Thyroid gland (tissue), 4 donors: ENCODE data around the gene ST6GALNAC3. TPM values are rescaled to one million over a fixed set of nuclear protein-coding genes. Genes with fewer than 3 reads are reported as not detected.

Source experiments
- DNase-seq, 2 donors: peaks; one replicate each; pipeline ENCODE4 v3.0.0-alpha.2; 2019
- H3K27ac ChIP-seq, 3 donors: fragments of 200-600 bp; sonication (generic); 1 replicate in 2 of 3; 2 replicates in 1 of 3; pipeline ENCODE4 v1.5.1; 2016 to 2019; ENCODE audit warnings: mild to moderate bottlenecking in 1 of 3, moderate library complexity in 1 of 3
- H3K27me3 ChIP-seq: fragments of 200-600 bp; sonication (generic); one replicate; pipeline ENCODE4 v1.5.1; 2019
- H3K36me3 ChIP-seq, 2 donors: fragments of 200-600 bp; sonication (generic); one replicate each; pipeline ENCODE4 v1.5.1; 2016 to 2019
- H3K4me1 ChIP-seq, 2 donors: fragments of 200-600 bp; sonication (generic); one replicate each; pipeline ENCODE4 v1.5.1; 2017 to 2019
- H3K4me3 ChIP-seq, 3 donors: fragments of 200-600 bp; sonication (generic); replicated peaks in 1 of 3; 1 replicate in 2 of 3; 2 replicates in 1 of 3; pipeline ENCODE4 v1.5.1; 2016; ENCODE audit warnings: mild to moderate bottlenecking in 1 of 3
- H3K9me3 ChIP-seq: fragments of 200-600 bp; sonication (generic); one replicate; pipeline ENCODE4 v1.5.1; 2017
- CTCF ChIP-seq, 6 experiments: fragments of 200-600 bp in 3 of 6; fragments of 450-650 bp in 3 of 6; sonication (generic) in 3 of 6; IDR thresholded peaks; one replicate each; pipeline ENCODE4 v1.5.1; 2016 to 2019; ENCODE audit warnings: antibody characterized with exemption in 6 of 6, mild to moderate bottlenecking in 2 of 6, inconsistent platforms in 1 of 6, moderate library complexity in 1 of 6
- POLR2A ChIP-seq, 2 donors: fragments of 450-650 bp; IDR thresholded peaks; one replicate each; pipeline ENCODE4 v1.6.1; 2017; ENCODE audit warnings: antibody characterized with exemption in 2 of 2, mild to moderate bottlenecking in 2 of 2, moderate library complexity in 1 of 2
- WGBS, 2 donors: methylation state at CpG; one replicate each; pipeline ENCODE4 v1.1.5; 2017; 5-methylcytosine and 5-hydroxymethylcytosine counted together
- intact Hi-C: fragments of 100-400 bp; cut with DNase I; formaldehyde crosslinking; loops from one replicate; pipeline ENCODE4 v1.15.1; 2023
- total RNA-seq, 4 donors: library from RNA; depleted of rRNA; stranded (reverse); fragments of >200 nt; gene quantifications; one replicate each; pipeline ENCODE4 v1.2.3, GENCODE V29; 2016

ST6GALNAC3 gene
- 10 to 100 TPM; 17.4 to 35.6 (median 31.6) TPM for total RNA-seq

GRCh38 chr1:76074321-76075187 is at the start of gene ST6GALNAC3:
TSS of gene ST6GALNAC3 (plus strand) at chr1:76074746.
- H3K36me3 ChIP-seq, result no peaks in the 10 kb centered on the region
- TF ChIP-seq CTCF (IDR thresholded peaks at IDR 0.05) (peak in 1 of 6 experiments; percentile 7), POLR2A (IDR thresholded peaks at IDR 0.05) (peak in 1 of 2 donors; percentile 78)
- peak within 1 kb of the TSS; percentile 62 to 75 (median 69) for H3K4me3 ChIP-seq
- H3K4me1 ChIP-seq, result peaks cover 0 to 7% of the 10 kb centered on the region in 2 donors
- intact Hi-C loops, result no loop called here
- WGBS, 2 donors, result 0 to 1% methylated on average over 25 to 28 of the region's 59 CpGs
- no peaks in the 10 kb centered on the region for H3K9me3 ChIP-seq
- DNase-seq, result peak; percentile 80 to 83
- peak within 1 kb of the TSS; percentile 78 to 85 (median 80) for H3K27ac ChIP-seq
- no peaks in the 10 kb centered on the region for H3K27me3 ChIP-seq

- Histone ChIP-seq H3K4me1 (no peaks in the 10 kb centered on the region), H3K27ac (no peak overlapping the region), H3K27me3 (no peaks in the 10 kb centered on the region), H3K4me3 (no peak overlapping the region), H3K36me3 (no peaks in the 10 kb centered on the region), H3K9me3 (no peaks in the 10 kb centered on the region)
- TF ChIP-seq CTCF (IDR thresholded peaks at IDR 0.05) (no peak), POLR2A (IDR thresholded peaks at IDR 0.05) (no peak)
- 89 to 94% methylated on average over 4 of the region's 4 CpGs for WGBS, 2 donors
- intact Hi-C loops, result no loop called here
- no peak for DNase-seq
Observed at GRCh38 chr1:76027341-76027740, 47.2 kb upstream of the ST6GALNAC3 start.

GRCh38 chr1:76029331-76029730 is 45.2 kb upstream of the ST6GALNAC3 start:
- no peak overlapping the region for H3K4me3 ChIP-seq
- DNase-seq, result no peak
- no peaks in the 10 kb centered on the region for H3K9me3 ChIP-seq
- H3K27me3 ChIP-seq, result no peaks in the 10 kb centered on the region
- H3K36me3 ChIP-seq, result no peaks in the 10 kb centered on the region
- TF ChIP-seq POLR2A (IDR thresholded peaks at IDR 0.05) (no peak), CTCF (IDR thresholded peaks at IDR 0.05) (no peak)
- H3K27ac ChIP-seq, result no peak overlapping the region
- intact Hi-C loops, result no loop called here
- no peaks in the 10 kb centered on the region for H3K4me1 ChIP-seq
- 91% methylated on average over 1 of the region's 1 CpG for WGBS, 2 donors

GRCh38 chr1:76031496-76031895 is 43.0 kb upstream of the ST6GALNAC3 start:
- TF ChIP-seq CTCF (IDR thresholded peaks at IDR 0.05) (no peak), POLR2A (IDR thresholded peaks at IDR 0.05) (no peak)
- DNase-seq, result no peak
- Histone ChIP-seq H3K9me3 (no peaks in the 10 kb centered on the region), H3K27me3 (no peaks in the 10 kb centered on the region), H3K36me3 (no peaks in the 10 kb centered on the region), H3K27ac (no peak overlapping the region), H3K4me3 (no peak overlapping the region), H3K4me1 (no peaks in the 10 kb centered on the region)
- intact Hi-C loops, result no loop called here
- WGBS, 2 donors, result 68 to 83% methylated on average over 2 of the region's 2 CpGs

- 91 to 96% methylated on average over 3 of the region's 3 CpGs for WGBS, 2 donors
- intact Hi-C loops, result no loop called here
- Histone ChIP-seq H3K4me1 (no peaks in the 10 kb centered on the region), H3K4me3 (no peak overlapping the region), H3K36me3 (no peaks in the 10 kb centered on the region), H3K27ac (no peak overlapping the region), H3K27me3 (no peaks in the 10 kb centered on the region), H3K9me3 (no peaks in the 10 kb centered on the region)
- no peak for DNase-seq
- TF ChIP-seq CTCF (IDR thresholded peaks at IDR 0.05) (no peak), POLR2A (IDR thresholded peaks at IDR 0.05) (no peak)
Observed at GRCh38 chr1:76033800-76034475, 40.6 kb upstream of the ST6GALNAC3 start.
